SK-N-SH treated with all-trans-retinoic acid at 6 μM for 48 hours (cell line): ENCODE results near the gene DEPDC5.

ENCODE experiments used
- ATAC-seq: fragments of 200-7000 bp; cut with Tn5 transposase; 3 replicates; pipeline ENCODE4 v1.9.1; 2020; ENCODE audit warnings: mild to moderate bottlenecking, moderate library complexity
- GLIS3 ChIP-seq: fragments of 250-450 bp; sonication (Bioruptor Pico); IDR thresholded peaks from 2 replicates; pipeline ENCODE4 v1.5.0; 2020; ENCODE audit warnings: mild to moderate bottlenecking, moderate library complexity
- ISL1 ChIP-seq: fragments of 250-450 bp; sonication (Bioruptor Pico); IDR thresholded peaks from 2 replicates; pipeline ENCODE4 v2.1.2; 2022; ENCODE audit warnings: mild to moderate bottlenecking, moderate library complexity
- OSR1 ChIP-seq: fragments of 250-450 bp; sonication (Bioruptor Pico); IDR thresholded peaks from 2 replicates; pipeline ENCODE4 v1.8.0; 2022; ENCODE audit warnings: moderate library complexity, mild to moderate bottlenecking, inconsistent platforms
- PATZ1 ChIP-seq: fragments of 250-450 bp; sonication (Bioruptor Pico); IDR thresholded peaks from 2 replicates; pipeline ENCODE4 v1.8.0; 2020; ENCODE audit warnings: mild to moderate bottlenecking, moderate library complexity, borderline replicate concordance
- SNAI2 ChIP-seq: fragments of 250-450 bp; sonication (Bioruptor Pico); IDR thresholded peaks from 2 replicates; pipeline ENCODE4 v1.5.0; 2020; ENCODE audit warnings: mild to moderate bottlenecking, moderate library complexity
- TCF4 ChIP-seq: fragments of 250-450 bp; sonication (Bioruptor Pico); IDR thresholded peaks from 2 replicates; pipeline ENCODE4 v1.8.0; 2021; ENCODE audit warnings: mild to moderate bottlenecking, moderate library complexity, borderline replicate concordance
- TSHZ2 ChIP-seq: fragments of 250-450 bp; sonication (Bioruptor Pico); IDR thresholded peaks from 2 replicates; pipeline ENCODE4 v1.5.0; 2020; ENCODE audit warnings: mild to moderate bottlenecking, moderate library complexity
- ZC3H10 ChIP-seq: fragments of 250-450 bp; sonication (Bioruptor Pico); IDR thresholded peaks from 2 replicates; pipeline ENCODE4 v1.5.1; 2021; ENCODE audit warnings: mild to moderate bottlenecking, moderate library complexity
- ZFP3 ChIP-seq: fragments of 250-450 bp; sonication (Bioruptor Pico); IDR thresholded peaks from 2 replicates; pipeline ENCODE4 v1.5.0; 2020; ENCODE audit warnings: mild to moderate bottlenecking, moderate library complexity
- ZFP30 ChIP-seq: fragments of 450-650 bp; formaldehyde crosslinking; IDR thresholded peaks from 2 replicates; pipeline ENCODE4 v1.5.0; 2022; ENCODE audit warnings: mild to moderate bottlenecking, moderate library complexity
- ZNF565 ChIP-seq: fragments of 450-650 bp; formaldehyde crosslinking; conservative IDR thresholded peaks from 2 replicates; pipeline ENCODE4 v1.5.0; 2020; ENCODE audit warnings: low read depth, mild to moderate bottlenecking, moderate library complexity
- ZNF70 ChIP-seq: fragments of 450-650 bp; formaldehyde crosslinking; IDR thresholded peaks from 2 replicates; pipeline ENCODE4 v1.5.0; 2020; ENCODE audit warnings: mild to moderate bottlenecking, moderate library complexity
- ZNF8 ChIP-seq: fragments of 450-650 bp; formaldehyde crosslinking; IDR thresholded peaks from 2 replicates; pipeline ENCODE4 v1.5.0; 2020; ENCODE audit warnings: mild to moderate bottlenecking, moderate library complexity
- TF ChIP-seq, protein P1 (sequence below): fragments of 250-450 bp; sonication (Bioruptor Pico); IDR thresholded peaks from 2 replicates; pipeline ENCODE4 v1.5.1; 2021; ENCODE audit warnings: mild to moderate bottlenecking, moderate library complexity
- TF ChIP-seq, protein P2 (sequence below): fragments of 250-450 bp; sonication (Bioruptor Pico); IDR thresholded peaks from 2 replicates; pipeline ENCODE4 v1.5.1; 2020; ENCODE audit warnings: low read depth, mild to moderate bottlenecking, moderate library complexity

The DEPDC5 gene

GRCh38 chr22:31838917-31839316, 85.1 kb downstream of the DEPDC5 start:
- no peak for ATAC-seq
- TF ChIP-seq ZFP3 = no peak
- no peak for TF ChIP-seq SNAI2 (CRISPR knock-in tag)
- TF ChIP-seq ZNF70 (CRISPR knock-in tag) = no peak
- TF ChIP-seq ISL1 (CRISPR knock-in tag) = no peak
- TF ChIP-seq, protein P1, sequence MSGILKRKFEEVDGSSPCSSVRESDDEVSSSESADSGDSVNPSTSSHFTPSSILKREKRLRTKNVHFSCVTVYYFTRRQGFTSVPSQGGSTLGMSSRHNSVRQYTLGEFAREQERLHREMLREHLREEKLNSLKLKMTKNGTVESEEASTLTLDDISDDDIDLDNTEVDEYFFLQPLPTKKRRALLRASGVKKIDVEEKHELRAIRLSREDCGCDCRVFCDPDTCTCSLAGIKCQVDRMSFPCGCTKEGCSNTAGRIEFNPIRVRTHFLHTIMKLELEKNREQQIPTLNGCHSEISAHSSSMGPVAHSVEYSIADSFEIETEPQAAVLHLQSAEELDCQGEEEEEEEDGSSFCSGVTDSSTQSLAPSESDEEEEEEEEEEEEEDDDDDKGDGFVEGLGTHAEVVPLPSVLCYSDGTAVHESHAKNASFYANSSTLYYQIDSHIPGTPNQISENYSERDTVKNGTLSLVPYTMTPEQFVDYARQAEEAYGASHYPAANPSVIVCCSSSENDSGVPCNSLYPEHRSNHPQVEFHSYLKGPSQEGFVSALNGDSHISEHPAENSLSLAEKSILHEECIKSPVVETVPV = no peak
- TF ChIP-seq TSHZ2 = no peak
- TF ChIP-seq GLIS3 (CRISPR knock-in tag) = no peak
- no peak for TF ChIP-seq PATZ1 (CRISPR knock-in tag)
- no peak for TF ChIP-seq ZNF8 (CRISPR knock-in tag)

- no peak for ATAC-seq
These were observed 86.2 kb downstream of the DEPDC5 start for GRCh38 chr22:31839986-31840385.

DNA sequence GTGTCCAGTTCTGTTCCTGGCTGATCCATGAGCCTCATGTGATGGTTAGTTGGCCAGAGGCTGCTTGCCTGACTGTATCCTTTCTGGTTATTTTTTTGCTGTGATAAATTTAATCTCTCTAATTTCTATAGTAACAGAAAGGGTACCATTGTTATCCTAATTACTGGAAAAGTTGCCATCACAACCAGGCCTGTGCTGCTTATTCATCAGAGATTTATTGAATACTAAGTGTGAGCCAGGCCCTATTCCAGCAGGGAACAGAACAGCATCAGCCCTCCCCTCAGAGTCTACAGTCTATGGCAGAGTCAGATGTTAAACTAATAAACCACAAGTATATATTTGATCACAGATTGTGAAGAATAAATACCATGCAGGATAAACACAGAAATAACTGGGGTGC, 86.8 kb downstream of the DEPDC5 start:
- no peak for ATAC-seq
- TF ChIP-seq, protein P2, sequence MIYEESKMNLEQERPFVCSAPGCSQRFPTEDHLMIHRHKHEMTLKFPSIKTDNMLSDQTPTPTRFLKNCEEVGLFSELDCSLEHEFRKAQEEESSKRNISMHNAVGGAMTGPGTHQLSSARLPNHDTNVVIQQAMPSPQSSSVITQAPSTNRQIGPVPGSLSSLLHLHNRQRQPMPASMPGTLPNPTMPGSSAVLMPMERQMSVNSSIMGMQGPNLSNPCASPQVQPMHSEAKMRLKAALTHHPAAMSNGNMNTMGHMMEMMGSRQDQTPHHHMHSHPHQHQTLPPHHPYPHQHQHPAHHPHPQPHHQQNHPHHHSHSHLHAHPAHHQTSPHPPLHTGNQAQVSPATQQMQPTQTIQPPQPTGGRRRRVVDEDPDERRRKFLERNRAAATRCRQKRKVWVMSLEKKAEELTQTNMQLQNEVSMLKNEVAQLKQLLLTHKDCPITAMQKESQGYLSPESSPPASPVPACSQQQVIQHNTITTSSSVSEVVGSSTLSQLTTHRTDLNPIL (CRISPR knock-in tag) = no peak
- TF ChIP-seq ZC3H10 (CRISPR knock-in tag) (no peak), SNAI2 (CRISPR knock-in tag) (no peak), TCF4 (CRISPR knock-in tag) (no peak), OSR1 (CRISPR knock-in tag) (no peak), ZNF565 (CRISPR knock-in tag) (no peak)
- TF ChIP-seq, protein P1 = no peak

More at GRCh38 chr22:31839986-31840385, 86.2 kb downstream of the DEPDC5 start:
- TF ChIP-seq, protein P2 (CRISPR knock-in tag) = no peak
- TF ChIP-seq ZFP30 (CRISPR knock-in tag) = no peak
- no peak for TF ChIP-seq TCF4 (CRISPR knock-in tag)
- TF ChIP-seq TSHZ2 = no peak
- TF ChIP-seq ZFP3 = no peak
- TF ChIP-seq ISL1 (CRISPR knock-in tag) = no peak
